DMS153 treated with DMSO at 0.1 percent for 48 hours (cell line): ENCODE data around the gene UGP2.
"Not testable (repeated sequence)": the region's sequence is repeated elsewhere in the genome, so short reads cannot be mapped to it uniquely, and the experiment has no call there.

Experiments
- DNase-seq: peaks from one replicate; lab custom pipeline; 2025; ENCODE audit not compliant: unreplicated experiment; lab: John Stamatoyannopoulos, UW

The UGP2 gene

DNA sequence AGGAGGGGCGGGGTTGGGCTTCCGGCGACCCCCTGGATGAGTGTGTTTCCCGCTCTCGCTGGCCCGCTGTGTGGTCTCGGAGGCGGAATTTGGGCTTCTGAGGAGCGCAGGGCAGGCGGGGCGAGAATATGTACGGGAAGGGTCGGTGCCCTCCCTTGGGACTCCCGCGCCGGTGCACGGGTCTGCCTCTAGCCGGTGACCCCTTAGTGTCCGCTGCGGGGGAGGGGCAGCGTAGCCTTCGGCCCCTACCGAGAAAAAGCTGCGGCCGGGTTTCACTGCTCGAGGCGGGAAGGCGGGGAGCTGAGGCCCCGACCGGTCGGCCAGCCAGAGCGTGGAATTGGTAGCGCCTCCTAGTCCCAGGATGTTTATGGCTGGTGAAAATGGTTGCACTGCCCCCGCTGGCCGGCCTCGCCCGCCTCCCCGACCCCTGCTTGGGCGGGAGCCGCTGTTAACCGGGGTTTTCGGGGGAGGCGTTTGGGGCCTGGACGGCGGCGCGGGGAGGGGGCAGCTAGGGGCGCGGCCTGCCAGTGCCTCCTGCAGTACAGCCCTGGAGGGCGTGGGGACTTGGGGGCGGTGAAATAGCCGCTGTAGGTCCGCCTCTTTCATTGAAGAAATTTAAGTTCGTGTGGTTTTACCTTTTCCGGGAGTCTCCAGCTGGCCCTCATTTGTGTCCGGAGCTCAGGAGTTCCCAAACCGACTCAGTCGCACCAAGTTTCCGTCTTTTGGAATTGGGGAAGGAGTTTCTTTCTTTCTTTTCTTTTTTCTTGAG lies at the start of gene UGP2:
Gene UGP2 (plus strand): TSS at position 643 of the 769 bp plus-strand sequence. CDS start 290 bp downstream, outside the sequence.
- peak; percentile 65 for DNase-seq

DNA sequence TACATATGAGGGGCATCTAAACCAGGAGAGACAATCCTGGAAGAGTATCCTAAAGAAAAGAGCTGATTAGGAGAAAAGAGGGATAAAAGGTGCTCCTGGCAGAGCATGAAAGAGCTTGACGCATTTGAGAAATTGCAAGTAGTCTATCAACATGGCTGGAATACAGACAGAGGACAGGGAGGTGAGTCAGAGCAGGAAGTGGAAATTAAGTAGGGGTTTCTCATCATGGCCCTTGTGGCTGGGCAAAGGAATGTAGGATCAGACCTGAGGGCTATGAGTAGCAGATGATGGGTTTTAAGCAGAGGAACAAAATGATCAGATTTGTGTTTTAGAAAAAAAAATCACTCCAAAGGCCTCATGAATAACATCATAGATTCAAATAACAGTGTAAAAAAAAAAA lies 49.2 kb upstream of the UGP2 start:
- DNase-seq = no peak

DNA sequence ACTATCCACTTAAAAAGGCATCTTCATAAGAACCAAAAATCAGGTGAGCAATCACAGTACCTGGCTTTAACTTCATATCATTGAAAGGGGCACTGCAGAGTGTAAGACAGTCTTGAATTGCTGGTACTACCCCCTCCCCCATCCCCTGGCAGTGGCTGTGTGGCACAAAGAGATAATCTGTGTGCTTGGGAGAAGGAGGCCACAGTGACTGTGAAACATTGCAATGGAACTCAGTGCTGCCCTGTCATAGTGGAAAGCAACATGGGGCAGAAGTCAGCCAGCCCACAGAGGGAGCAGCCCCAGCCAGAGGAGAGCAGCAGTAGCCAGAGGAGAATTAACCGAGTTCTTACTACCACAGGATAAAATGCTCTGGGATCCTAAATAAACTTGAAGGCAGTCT lies 45.3 kb upstream of the UGP2 start:
- DNase-seq = no peak

DNA sequence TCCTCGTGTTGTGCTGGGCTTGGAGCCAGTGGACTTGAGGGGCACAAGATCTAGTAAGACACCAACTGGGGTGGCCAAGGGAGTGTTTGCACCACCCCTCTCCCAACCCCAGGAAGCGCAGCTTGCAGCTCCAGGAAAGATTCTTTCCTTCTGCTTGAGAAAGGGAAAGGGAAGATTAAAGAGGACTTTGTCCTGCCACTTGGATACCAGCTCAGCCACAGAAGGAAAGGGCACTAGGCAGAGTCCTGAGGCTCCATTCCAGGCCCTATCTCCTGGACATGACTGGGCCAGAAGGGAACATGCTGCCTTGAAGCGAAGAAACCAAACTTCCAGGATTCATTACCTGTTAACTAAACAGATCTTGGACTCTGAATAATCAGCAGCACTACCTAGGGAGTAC lies 44.9 kb upstream of the UGP2 start:
- no peak for DNase-seq

DNA sequence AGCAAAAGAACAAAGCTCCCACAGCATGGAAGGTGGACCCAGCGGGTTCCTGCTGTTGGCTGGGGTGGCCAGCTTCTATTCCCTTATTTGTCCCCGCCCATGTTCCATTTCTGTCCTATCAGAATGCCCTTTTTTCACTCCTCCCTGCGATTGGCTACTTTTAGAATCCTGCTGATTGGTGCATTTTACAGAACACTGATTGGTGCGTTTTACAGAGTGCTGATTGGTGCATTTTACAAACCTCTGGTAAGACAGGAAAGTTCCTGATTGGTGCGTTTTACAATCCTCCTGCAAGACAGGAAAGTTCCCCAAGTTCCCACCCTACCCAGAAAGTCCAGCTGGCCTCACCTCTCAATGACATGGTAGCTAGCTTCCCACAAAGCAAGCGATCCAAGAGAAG lies 40.2 kb upstream of the UGP2 start:
- no peak for DNase-seq

DNA sequence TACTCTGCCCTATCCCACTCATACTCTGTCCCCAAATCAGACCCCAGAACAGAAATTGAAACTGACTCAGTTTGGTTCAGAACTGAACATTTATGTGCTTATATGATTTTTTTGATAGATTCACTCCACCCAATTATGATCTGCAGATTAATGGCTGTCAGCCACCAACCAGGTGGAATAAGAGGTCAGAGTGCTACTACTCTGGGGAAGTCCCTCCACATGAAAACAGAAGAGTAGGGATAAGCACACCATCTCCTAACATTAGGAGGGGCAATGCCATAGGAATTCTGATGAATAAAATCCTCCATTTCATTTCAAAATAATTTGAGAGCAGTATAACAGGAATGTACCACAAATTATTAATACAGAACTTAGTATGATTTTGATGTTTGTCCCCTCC lies 36.3 kb upstream of the UGP2 start:
- DNase-seq = no peak

DNA sequence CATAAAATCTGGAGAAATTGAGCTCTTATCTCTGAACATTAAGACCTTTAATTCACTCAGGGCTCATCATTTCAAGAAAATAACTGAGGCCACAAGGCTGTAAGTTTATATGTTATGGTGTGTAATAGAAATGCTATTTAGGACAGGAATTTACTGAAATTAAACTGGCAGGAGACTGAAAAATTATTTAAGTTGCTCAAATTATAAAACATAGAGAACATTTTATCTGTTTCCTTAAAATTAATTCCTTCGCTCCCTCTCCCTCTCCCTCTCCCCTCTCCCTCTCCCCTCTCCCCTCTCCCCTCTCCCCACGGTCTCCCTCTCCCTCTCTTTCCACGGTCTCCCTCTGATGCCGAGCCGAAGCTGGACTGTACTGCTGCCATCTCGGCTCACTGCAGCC lies 33.7 kb upstream of the UGP2 start:
- not testable (repeated sequence) for DNase-seq

DNA sequence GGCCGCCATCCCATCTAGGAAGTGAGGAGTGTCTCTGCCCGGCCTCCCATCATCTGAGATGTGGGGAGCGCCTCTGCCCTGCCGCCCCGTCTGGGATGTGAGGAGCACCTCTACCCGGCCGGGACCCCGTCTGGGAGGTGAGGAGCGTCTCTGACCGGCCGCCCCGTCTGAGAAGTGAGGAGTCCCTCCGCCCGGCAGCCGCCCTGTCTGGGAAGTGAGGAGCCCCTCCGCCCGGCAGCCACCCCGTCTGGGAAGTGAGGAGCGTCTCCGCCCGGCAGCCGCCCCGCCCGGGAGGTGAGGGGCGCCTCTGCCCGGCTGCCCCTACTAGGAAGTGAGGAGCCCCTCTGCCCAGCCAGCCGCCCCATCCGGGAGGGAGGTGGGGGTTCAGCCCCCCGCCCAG lies 32.8 kb upstream of the UGP2 start:
- DNase-seq = not testable (repeated sequence)

DNA sequence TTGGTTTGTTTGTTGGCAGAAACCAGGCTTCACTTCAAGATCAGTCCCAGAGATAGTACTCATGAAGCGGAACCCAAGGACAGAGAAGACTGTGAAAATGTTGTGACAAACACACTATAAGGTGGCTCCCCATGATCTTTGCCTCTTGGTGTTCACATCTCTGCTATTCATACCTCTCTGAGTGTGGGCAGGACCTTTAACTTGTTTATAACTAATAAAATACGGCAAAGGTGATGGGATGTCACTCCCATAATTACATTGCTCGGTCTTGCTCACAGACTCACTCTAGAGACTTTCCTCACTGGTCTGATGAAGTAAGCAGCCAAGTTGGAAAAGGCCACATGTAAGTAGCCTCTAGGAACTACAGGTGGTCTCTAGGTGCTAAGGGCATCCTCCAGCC lies 30.6 kb upstream of the UGP2 start:
- no peak for DNase-seq

DNA sequence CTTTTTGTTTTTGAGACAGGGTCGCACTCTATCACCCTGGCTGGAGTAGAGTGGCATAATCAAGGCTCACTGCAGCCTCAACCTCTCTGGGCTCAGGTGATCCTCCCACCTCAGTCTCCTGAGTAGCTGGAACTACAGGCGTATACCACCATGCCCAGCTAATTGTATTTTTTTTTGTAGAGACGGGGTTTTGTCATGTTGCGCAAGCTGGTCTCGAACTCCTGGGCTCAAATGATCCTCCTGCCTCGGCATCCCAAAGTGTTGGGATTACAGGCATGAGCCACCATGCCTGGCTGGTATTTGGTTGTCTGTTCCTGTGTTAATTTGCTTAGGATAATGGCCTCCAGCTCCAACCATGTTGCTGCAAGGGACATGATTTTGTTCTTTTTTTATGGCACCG lies 29.8 kb upstream of the UGP2 start:
- DNase-seq = not testable (repeated sequence)

DNA sequence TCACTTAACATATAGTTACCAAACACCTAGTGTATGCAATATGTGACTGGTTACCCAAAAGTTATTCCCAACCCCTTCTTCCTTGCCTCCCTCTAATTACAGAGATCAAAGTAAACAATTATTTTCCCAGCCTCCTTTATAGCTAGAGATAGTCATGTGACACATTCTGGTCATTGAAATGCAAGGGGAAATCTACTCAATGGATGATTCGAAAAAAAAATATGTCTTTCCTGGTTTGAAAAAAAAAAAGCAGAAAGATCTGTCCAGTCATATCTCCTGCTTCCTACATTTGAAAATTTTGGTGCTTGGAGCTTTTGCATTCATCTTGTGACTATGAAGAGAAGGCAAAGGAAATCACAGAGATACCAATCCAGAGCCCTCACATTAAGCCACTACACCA lies 27.6 kb upstream of the UGP2 start:
- no peak for DNase-seq

DNA sequence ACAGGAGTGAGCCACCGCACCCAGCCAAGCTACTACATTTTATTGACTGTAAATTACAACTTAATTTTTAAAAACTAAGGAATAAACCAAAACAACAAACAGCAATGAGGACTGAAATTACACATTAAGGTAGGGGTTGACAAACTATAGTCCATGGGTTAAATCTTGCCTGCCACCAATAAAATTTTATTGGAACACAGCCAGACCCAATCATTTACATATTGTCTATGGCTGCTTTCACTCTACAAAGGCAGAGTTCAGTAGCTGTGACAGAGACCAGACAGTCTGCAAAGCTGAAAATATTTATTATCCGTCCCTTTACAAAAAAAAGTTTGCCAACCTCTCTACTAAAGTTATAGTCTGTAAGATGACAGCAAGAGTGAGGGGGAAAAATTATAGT lies 24.3 kb upstream of the UGP2 start:
- DNase-seq = no peak

DNA sequence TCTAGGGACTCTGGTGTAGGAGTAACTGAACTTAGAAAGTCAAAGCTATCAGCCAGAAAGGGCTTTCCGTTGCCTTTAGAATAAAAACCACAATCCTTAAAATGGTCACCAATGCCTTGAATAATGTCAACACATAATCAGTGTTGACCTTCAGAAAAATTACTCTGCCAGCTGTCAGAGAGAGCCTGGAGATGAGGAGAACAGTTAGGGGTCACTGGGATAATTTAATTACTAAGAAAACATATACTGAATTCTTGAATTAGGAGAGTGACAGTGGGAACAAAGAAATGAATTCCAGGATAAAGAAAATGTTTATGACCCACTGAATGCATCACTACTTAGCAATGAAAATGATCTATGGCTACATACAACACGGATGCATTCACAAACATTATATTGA lies 23.4 kb upstream of the UGP2 start:
- DNase-seq = no peak

DNA sequence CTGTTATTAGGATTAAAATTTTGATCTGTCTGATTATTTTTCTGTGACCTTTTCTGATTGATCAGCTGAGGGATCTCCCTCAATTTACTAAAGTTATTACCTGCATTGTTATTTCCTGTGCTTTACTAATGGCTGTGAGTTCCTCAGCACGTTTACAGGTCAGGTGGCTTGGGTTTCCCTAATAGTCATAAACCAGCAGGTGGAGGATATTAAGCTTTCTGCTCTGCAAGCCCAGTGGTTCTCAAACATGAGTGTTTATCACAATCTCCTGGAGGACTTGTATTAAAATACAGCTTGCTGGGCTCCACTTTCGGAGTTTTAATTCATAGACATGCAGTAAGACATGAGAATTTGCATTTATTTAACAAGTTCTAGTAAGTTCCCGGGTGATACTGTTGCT lies 22.4 kb upstream of the UGP2 start:
- no peak for DNase-seq

DNA sequence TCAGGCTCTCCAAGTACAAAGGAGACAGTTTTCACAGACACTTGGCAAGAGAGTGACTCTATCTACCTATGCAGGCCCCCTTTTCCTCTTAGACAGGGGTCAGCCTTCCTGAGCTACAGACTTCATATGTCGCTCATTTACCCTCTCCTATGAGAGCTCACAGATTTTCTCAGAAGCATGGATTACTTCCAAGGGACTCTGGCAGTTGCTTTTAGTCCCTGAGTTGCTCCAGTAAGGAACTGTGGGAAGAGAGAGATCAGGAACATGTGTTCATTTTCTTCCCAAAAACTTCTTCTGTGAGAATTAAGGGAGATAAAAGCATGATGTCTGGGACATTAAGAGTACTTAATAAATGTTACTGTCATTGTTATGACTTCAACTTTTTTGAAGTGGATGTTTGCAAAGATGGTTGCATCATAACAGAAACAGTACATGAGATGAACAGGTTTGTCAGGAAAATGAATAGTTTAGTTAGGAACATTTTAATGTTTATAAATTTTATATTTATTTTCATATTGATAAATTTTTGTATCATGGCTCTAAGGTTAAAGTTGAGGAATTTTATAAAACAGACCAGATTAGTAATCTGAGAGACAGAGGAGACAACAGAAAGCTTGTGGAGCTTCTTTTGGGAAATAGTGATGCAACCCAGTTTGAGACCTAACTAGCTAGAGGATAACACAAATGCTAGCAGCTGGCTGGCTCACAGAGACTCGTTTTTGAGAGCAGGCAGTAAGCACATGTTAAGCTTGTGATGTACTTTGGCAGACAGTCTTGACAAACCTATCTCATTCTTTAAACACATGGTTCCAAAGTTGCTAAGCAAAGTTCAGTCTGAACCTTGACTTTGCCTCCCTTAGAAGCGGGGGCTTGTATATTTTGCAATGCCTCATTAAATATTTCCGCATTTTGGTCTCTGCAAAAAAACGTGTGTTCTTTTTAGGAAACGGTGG lies 21.7 kb upstream of the UGP2 start:
- DNase-seq = no peak

DNA sequence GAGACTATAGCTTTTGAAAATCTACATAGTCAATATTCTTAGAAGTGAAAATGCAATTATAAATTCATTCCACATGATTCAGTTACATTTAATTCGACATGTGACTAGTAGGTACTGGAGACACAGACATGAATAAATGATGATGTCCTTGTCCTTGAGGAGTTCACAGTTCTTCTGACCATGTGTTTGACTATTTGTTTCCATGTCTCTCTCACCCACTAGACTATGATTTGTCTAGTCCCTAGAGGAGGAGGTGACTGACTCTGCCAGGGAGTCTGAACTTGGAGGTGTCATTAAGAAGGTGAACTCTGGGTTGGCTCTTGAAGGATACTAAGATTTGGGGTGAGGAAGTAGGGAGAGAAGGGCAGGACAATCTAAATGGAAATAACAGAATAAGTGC lies 20.7 kb upstream of the UGP2 start:
- DNase-seq = no peak

DNA sequence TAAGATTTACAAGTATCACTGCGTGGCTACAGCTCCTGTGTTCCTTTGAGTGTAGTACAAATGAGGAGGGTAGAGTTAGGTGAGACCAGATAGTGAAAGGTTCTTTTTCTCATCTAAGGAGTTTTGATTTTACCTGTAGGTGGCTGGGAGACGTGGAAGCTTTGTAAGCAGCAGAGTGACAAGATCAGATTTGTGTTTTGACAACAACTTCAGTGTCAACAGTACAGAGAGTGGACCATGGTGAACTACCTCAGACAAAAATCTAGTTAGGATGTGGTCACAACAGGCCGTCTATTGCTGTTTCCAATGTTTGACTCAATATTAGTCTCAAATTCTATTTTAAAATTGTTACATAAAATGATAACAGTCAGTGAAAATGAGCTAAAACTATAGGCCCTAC lies 20.3 kb upstream of the UGP2 start:
- DNase-seq = no peak

DNA sequence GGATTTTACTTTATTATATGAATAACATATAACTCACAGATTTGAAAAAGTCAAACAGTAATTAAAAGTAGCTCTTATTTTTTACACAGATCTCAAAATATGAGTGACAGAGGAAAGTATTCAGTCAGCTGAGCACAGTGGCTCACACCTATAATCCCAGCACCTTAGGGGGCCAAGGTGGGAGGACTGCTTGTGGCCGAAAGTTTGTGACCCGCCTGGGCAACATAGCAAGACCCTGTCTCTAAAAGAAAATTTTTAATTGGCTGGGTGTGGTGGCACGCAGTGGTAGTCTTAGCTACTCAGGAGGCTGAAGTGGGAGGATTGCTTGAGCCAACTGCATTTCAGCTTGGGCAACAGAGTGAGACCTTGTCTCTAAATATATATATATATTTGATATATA lies 19.2 kb upstream of the UGP2 start:
- DNase-seq = no peak

DNA sequence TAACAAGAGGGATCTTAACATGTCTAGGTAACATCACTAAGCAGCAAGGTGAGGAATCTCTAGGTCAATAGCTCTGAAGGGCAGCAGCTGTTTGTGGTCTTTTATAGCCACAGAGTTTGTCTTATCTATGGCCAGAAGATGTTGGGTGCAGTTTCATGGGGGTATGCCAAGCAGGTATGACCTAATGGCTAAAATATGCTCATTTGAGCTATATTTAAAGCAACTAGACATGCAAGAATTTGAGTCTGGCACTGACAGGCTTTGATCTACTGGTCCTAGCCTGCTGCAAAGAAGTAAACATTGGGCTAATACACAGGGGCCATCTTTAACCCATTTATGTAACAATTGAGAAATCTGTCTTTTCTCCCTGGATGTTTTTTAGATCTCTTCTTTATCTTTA lies 13.9 kb upstream of the UGP2 start:
- no peak for DNase-seq

DNA sequence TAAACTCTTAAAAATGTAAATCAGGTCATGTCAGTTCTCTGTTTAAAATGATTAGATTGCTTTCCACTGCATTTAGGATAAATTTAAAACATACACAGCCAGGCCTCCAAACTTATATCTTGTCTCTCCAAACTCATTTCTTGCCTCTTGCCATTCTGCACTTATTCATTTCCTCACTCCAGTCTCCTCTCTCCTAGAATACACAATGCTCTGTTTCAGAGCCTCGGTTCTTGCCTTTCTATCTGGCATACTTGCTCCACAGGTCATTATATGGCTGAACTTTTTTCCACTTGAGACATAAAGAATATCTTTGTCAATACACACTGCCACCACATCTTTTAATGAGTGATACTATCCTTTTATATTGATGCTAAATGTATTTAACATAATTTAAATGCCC lies 10.5 kb upstream of the UGP2 start:
- DNase-seq = no peak

DNA sequence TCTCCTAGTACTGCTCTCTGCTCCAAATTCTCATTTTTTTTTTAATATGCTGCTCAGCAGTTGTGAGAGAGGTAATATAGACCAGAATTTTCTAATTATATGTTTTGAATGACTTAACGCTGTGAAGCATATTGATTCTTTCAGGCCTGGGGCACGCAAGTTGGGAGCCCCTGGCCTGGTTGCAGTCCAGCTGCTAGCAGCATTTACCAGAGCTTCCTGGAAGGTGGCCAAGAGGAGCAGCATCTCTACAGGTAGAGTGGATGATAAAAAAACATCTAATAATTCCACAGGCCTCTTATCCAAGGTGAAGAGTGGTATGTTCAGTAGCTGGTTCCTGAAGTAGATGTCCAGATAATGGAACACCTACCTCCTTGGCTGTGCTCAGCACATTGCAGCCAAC lies 7.3 kb upstream of the UGP2 start:
- DNase-seq = no peak

DNA sequence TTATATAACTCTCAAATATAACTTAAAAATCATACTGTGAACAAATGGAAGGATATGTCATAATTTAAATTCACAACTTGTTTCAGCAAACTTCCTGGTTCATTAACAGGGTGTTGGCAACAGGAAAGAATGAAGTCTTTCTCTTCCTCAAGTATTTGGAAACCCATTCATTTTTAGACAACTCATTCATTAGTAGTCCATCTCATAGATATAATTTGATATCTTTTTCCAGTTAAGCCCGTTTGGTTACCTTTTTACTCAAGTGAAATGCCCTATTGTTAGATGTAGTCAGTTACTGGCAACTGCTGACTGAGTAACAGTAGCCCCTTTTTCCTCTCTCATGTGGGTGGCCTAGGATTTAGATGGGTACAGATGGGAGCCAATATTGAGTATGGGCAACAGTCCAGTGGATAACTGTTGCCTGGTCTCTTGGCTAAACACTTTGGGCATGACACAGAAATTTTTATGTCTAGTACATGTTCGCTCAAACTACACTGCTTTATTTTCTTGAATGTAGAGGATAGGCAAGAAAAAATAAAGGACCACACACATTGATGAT lies 4.6 kb upstream of the UGP2 start:
- no peak for DNase-seq
